Measurements from ENCODE around the gene RNF217.
"Not testable (repeated sequence)": the region's sequence is repeated elsewhere in the genome, so short reads cannot be mapped to it uniquely, and the experiment has no call there.

The RNF217 gene

GRCh38 chr6:124956018-124956417 lies 6.2 kb upstream of the RNF217 start:
- Mint-ChIP-seq H3K27ac (no peak overlapping the region), H3K4me1 (peaks cover 2% of the 10 kb centered on the region), H3K4me3 (no peak overlapping the region), H3K27me3 (peaks cover 23% of the 10 kb centered on the region), H3K9me3 (peaks cover 11% of the 10 kb centered on the region), H3K36me3 (ENCODE audit: low read depth) (no peaks in the 10 kb centered on the region)
- no peak for DNase-seq
- ATAC-seq = no peak

DNA sequence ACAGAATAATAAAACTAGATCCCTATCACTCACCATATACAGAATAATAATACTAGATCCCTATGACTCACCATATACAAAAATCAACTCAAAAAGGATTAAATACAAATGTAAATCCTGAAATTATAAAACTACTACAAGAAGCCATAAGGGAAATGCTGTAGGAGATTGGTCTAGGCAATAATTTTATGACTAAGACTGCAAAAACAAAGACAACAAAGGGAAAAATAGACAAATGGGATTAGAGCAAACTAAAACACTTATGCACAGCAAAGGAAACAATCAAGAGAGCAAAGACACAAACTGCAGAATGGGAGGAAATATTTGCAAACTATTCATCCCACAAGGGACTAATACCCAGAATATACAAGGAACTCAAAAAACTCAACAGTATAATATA lies 4.1 kb upstream of the RNF217 start:
- peaks cover 9% of the 10 kb centered on the region for H3K4me1 Mint-ChIP-seq
- peaks cover 33% of the 10 kb centered on the region for H3K27me3 Mint-ChIP-seq
- no peak overlapping the region for H3K4me3 Mint-ChIP-seq
- DNase-seq (no peak), ATAC-seq (no peak)
- no peaks in the 10 kb centered on the region for H3K36me3 Mint-ChIP-seq (ENCODE audit: low read depth)
- no peak overlapping the region for H3K27ac Mint-ChIP-seq
- H3K9me3 Mint-ChIP-seq = peaks cover 11% of the 10 kb centered on the region

- Mint-ChIP-seq H3K27me3 (peaks cover 40% of the 10 kb centered on the region), H3K4me3 (no peak overlapping the region), H3K4me1 (peaks cover 12% of the 10 kb centered on the region), H3K9me3 (peaks cover 11% of the 10 kb centered on the region), H3K36me3 (ENCODE audit: low read depth) (peaks cover 2% of the 10 kb centered on the region), H3K27ac (no peak overlapping the region)
- DNase-seq (no peak), ATAC-seq (no peak)
Measured at GRCh38 chr6:124958759-124959354, 3.4 kb upstream of the RNF217 start.

DNA sequence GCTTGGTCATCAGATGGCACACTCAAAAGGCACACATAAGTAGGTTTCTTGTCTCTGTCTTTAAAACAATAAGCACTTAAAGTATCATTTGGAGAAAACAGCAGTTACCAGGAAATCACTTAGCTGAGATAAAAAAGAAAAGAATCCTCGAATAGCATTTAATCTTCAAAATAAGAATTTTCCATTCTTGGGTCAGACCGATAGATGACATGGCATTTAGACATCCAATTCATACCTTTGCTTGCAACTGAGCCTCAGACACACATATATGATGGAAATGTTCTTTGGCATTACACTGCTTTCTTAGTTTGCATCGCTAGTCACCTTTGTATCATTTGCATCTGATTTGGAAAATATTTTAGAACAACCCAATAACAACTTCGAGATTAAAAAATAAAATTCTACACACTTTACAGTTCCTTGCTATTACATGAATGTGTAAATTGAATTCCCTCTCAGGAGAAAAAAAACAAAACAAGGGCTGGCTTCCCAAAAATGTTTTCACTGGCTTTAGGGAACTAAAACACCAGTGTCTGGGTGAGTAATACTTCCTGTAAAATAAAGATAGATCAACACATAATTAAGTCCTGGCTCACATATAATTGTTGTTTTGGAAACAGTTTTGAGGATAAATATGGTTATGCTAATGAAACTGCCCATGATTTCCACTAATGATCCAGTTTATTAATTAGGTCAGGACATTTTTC lies 1.3 kb upstream of the RNF217 start:
- ATAC-seq = no peak
- Mint-ChIP-seq H3K4me1 (peaks cover 12% of the 10 kb centered on the region), H3K36me3 (ENCODE audit: low read depth) (peaks cover 2% of the 10 kb centered on the region), H3K9me3 (peaks cover 11% of the 10 kb centered on the region), H3K27ac (no peak overlapping the region), H3K27me3 (peaks cover 54% of the 10 kb centered on the region), H3K4me3 (peak overlapping the region; percentile 62)
- no peak for DNase-seq

- DNase-seq = no peak
- H3K9me3 Mint-ChIP-seq = peaks cover 10% of the 10 kb centered on the region
- H3K36me3 Mint-ChIP-seq (ENCODE audit: low read depth) = peaks cover 2% of the 10 kb centered on the region
- peaks cover 54% of the 10 kb centered on the region for H3K27me3 Mint-ChIP-seq
- peak overlapping the region; percentile 62 for H3K4me3 Mint-ChIP-seq
- H3K27ac Mint-ChIP-seq = no peak overlapping the region
- peaks cover 12% of the 10 kb centered on the region for H3K4me1 Mint-ChIP-seq
- ATAC-seq = no peak
Measured at GRCh38 chr6:124961464-124961776, 817 bp upstream of the RNF217 start.

- H3K9me3 Mint-ChIP-seq = peaks cover 3% of the 10 kb centered on the region
- H3K4me3 Mint-ChIP-seq = peak overlapping the region; percentile 58
Measured at GRCh38 chr6:124962639-124963415, 590 bp downstream of the RNF217 start.

GRCh38 chr6:124963416-124963785 lies 1.2 kb downstream of the RNF217 start:
- DNase-seq (no peak), ATAC-seq (no peak)
- peaks cover 3% of the 10 kb centered on the region for H3K9me3 Mint-ChIP-seq
- H3K4me1 Mint-ChIP-seq = peaks cover 10% of the 10 kb centered on the region
- H3K36me3 Mint-ChIP-seq (ENCODE audit: low read depth) = peaks cover 2% of the 10 kb centered on the region
- H3K27me3 Mint-ChIP-seq = peaks cover 46% of the 10 kb centered on the region
- H3K4me3 Mint-ChIP-seq = peak overlapping the region; percentile 58
- H3K27ac Mint-ChIP-seq = no peak overlapping the region

More at GRCh38 chr6:124962639-124963415, 590 bp downstream of the RNF217 start:
- H3K36me3 Mint-ChIP-seq (ENCODE audit: low read depth) = peaks cover 2% of the 10 kb centered on the region
- DNase-seq (peak; percentile 3), ATAC-seq (peak; percentile 38)
- H3K4me1 Mint-ChIP-seq = peaks cover 12% of the 10 kb centered on the region
- H3K27ac Mint-ChIP-seq = no peak overlapping the region
- peaks cover 46% of the 10 kb centered on the region for H3K27me3 Mint-ChIP-seq

GRCh38 chr6:124963831-124964763 lies 1.9 kb downstream of the RNF217 start:
- no peak overlapping the region for H3K27ac Mint-ChIP-seq
- ATAC-seq (no peak), DNase-seq (no peak)
- H3K9me3 Mint-ChIP-seq = peaks cover 3% of the 10 kb centered on the region
- H3K4me3 Mint-ChIP-seq = no peak overlapping the region
- H3K4me1 Mint-ChIP-seq = peaks cover 10% of the 10 kb centered on the region
- peaks cover 2% of the 10 kb centered on the region for H3K36me3 Mint-ChIP-seq (ENCODE audit: low read depth)
- peaks cover 46% of the 10 kb centered on the region for H3K27me3 Mint-ChIP-seq

DNA sequence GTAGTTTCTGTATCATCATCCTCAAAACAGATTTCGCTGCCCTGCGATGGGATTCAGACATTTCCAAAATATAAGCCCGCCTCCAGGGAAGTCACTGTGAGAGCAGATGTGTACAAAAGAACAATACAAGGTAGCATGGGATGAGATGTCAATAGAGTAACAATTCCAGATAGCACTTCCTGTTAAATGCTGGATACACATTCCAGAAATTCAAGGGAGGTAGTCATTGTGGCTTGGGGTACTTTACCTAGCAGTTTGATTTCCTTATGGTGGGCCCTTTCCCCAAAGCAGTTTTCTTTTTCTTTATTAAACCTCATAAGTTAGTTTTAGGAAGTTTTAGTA lies 2.5 kb downstream of the RNF217 start:
- Mint-ChIP-seq H3K36me3 (ENCODE audit: low read depth) (peaks cover 2% of the 10 kb centered on the region), H3K4me1 (peaks cover 10% of the 10 kb centered on the region), H3K27ac (no peak overlapping the region), H3K4me3 (no peak overlapping the region), H3K9me3 (peaks cover 1% of the 10 kb centered on the region), H3K27me3 (peaks cover 43% of the 10 kb centered on the region)
- DNase-seq (no peak), ATAC-seq (no peak)

DNA sequence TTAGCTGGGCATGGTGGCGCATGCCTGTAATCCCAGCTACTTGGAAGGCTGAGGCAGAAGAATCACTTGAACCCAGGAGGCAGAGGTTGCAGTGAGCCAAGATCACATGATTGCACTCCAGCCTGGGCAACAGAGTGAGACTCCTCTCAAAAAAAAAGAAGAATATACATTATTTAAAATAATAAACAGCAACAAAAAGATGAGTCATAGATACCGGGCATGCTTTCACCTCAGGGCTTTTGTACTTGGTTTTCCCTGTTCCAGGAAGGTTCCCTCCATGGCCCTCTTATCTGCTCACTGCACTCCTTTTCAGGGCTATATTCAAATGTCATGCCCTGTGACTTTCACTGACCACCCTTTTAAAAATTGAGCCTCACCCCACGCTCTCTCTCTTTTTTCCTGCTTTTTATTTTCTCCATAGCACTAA lies 3.2 kb downstream of the RNF217 start:
- Mint-ChIP-seq H3K4me1 (peaks cover 10% of the 10 kb centered on the region), H3K27me3 (peaks cover 38% of the 10 kb centered on the region)
- H3K36me3 Mint-ChIP-seq (ENCODE audit: low read depth); ATAC-seq; H3K4me3 Mint-ChIP-seq; DNase-seq; H3K9me3 Mint-ChIP-seq; H3K27ac Mint-ChIP-seq: not testable (repeated sequence)

GRCh38 chr6:124967444-124967843 lies 5.2 kb downstream of the RNF217 start:
- H3K36me3 Mint-ChIP-seq (ENCODE audit: low read depth) = peaks cover 2% of the 10 kb centered on the region
- ATAC-seq (no peak), DNase-seq (no peak)
- no peaks in the 10 kb centered on the region for H3K9me3 Mint-ChIP-seq
- no peak overlapping the region for H3K4me3 Mint-ChIP-seq
- peaks cover 27% of the 10 kb centered on the region for H3K27me3 Mint-ChIP-seq
- no peak overlapping the region for H3K27ac Mint-ChIP-seq
- H3K4me1 Mint-ChIP-seq = peaks cover 5% of the 10 kb centered on the region

- H3K27me3 Mint-ChIP-seq = peaks cover 22% of the 10 kb centered on the region
- H3K4me1 Mint-ChIP-seq = peaks cover 1% of the 10 kb centered on the region
- H3K4me3 Mint-ChIP-seq = no peak overlapping the region
- DNase-seq (no peak), ATAC-seq (no peak)
- H3K9me3 Mint-ChIP-seq = no peaks in the 10 kb centered on the region
- peaks cover under 1% of the 10 kb centered on the region for H3K36me3 Mint-ChIP-seq (ENCODE audit: low read depth)
- H3K27ac Mint-ChIP-seq = no peak overlapping the region
Measured at GRCh38 chr6:124968401-124968800, 6.2 kb downstream of the RNF217 start.

DNA sequence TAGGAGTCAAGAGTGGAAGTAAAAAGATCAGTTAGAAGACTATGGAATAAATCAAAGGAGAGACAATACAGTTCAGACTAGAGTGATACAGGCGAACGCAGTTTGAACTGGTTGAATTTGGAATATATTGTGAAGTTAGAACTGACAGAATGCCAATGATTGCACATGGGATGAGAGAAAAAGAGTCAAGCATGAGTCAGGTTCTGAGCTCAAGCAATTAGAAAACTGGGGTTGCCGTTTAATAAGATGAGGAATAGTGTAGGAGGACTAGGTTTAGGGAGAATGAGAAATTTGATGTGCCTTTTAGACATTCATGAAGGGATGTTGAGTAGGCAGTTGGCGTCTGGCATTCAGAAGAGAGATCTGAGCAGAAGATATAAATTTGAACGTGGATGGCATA lies 8.0 kb downstream of the RNF217 start:
- H3K27ac Mint-ChIP-seq = no peak overlapping the region
- H3K9me3 Mint-ChIP-seq = no peaks in the 10 kb centered on the region
- DNase-seq = no peak
- no peak overlapping the region for H3K4me3 Mint-ChIP-seq
- no peaks in the 10 kb centered on the region for H3K4me1 Mint-ChIP-seq
- no peaks in the 10 kb centered on the region for H3K36me3 Mint-ChIP-seq (ENCODE audit: low read depth)
- peaks cover 5% of the 10 kb centered on the region for H3K27me3 Mint-ChIP-seq
- no peak for ATAC-seq

GRCh38 chr6:124970763-124971162 lies 8.5 kb downstream of the RNF217 start:
- H3K27me3 Mint-ChIP-seq = peaks cover 2% of the 10 kb centered on the region
- no peak overlapping the region for H3K27ac Mint-ChIP-seq
- H3K4me1 Mint-ChIP-seq = no peaks in the 10 kb centered on the region
- ATAC-seq (no peak), DNase-seq (no peak)
- H3K36me3 Mint-ChIP-seq (ENCODE audit: low read depth) = no peaks in the 10 kb centered on the region
- H3K9me3 Mint-ChIP-seq = no peaks in the 10 kb centered on the region
- no peak overlapping the region for H3K4me3 Mint-ChIP-seq

Data from activated naive CD8-positive, alpha-beta T cell treated with anti-CD3 and anti-CD28 coated beads, Interleukin-2, amount 50 U/mL, for 24 hours (primary cell).